Measurements from ENCODE around the gene MEST.
"Not testable (repeated sequence)": the region's sequence is repeated elsewhere in the genome, so short reads cannot be mapped to it uniquely, and the experiment has no call there.

Gene MEST

GRCh38 chr7:130491841-130492522 lies at the start of gene MEST:
Gene MEST, plus strand, starts transcription at chr7:130492085. Its CDS starts 229 bp downstream, at chr7:130492314.
- no peak for DNase-seq

- no peak for DNase-seq
These were observed 49.3 kb upstream of the MEST start for GRCh38 chr7:130442601-130443000.

GRCh38 chr7:130444234-130444633 lies 47.7 kb upstream of the MEST start:
- no peak for DNase-seq

GRCh38 chr7:130444751-130445407 lies 47.0 kb upstream of the MEST start:
- DNase-seq, result no peak

- DNase-seq, result no peak
These were observed 45.6 kb upstream of the MEST start for GRCh38 chr7:130446259-130446658.

GRCh38 chr7:130451344-130451743 lies 40.5 kb upstream of the MEST start:
- not testable (repeated sequence) for DNase-seq

- DNase-seq, result no peak
These were observed 38.9 kb upstream of the MEST start for GRCh38 chr7:130452951-130453350.

GRCh38 chr7:130454959-130455358 lies 36.9 kb upstream of the MEST start:
- no peak for DNase-seq

- no peak for DNase-seq
These were observed 33.6 kb upstream of the MEST start for GRCh38 chr7:130458257-130458656.

- no peak for DNase-seq
These were observed 30.6 kb upstream of the MEST start for GRCh38 chr7:130461272-130461671.

GRCh38 chr7:130463553-130464434 lies 28.1 kb upstream of the MEST start:
- DNase-seq, result no peak

- no peak for DNase-seq
These were observed 23.3 kb upstream of the MEST start for GRCh38 chr7:130468612-130469011.

- no peak for DNase-seq
These were observed 19.9 kb upstream of the MEST start for GRCh38 chr7:130471974-130472373.

- DNase-seq, result no peak
These were observed 18.6 kb upstream of the MEST start for GRCh38 chr7:130473289-130473688.

- DNase-seq, result no peak
These were observed 18.0 kb upstream of the MEST start for GRCh38 chr7:130473876-130474275.

- no peak for DNase-seq
These were observed 16.1 kb upstream of the MEST start for GRCh38 chr7:130475776-130476175.

- DNase-seq, result no peak
These were observed 15.4 kb upstream of the MEST start for GRCh38 chr7:130476297-130477150.

GRCh38 chr7:130478991-130479390 lies 12.9 kb upstream of the MEST start:
- no peak for DNase-seq

GRCh38 chr7:130479716-130480400 lies 12.0 kb upstream of the MEST start:
- DNase-seq, result no peak

GRCh38 chr7:130481898-130482297 lies 10.0 kb upstream of the MEST start:
- no peak for DNase-seq

GRCh38 chr7:130483031-130483430 lies 8.9 kb upstream of the MEST start:
- no peak for DNase-seq

GRCh38 chr7:130485734-130486113 lies 6.2 kb upstream of the MEST start:
- DNase-seq, result no peak

Measured in stimulated activated CD8-positive, alpha-beta memory T cell treated with anti-CD3 and anti-CD28 coated beads, Interleukin-4, amount 100 ng/mL, for 48 hours (primary cell).